ENCODE measurements around the gene SERPIND1. TPM values are rescaled to one million over a fixed set of nuclear protein-coding genes. Genes with fewer than 3 reads are reported as not detected.

Gene SERPIND1
- total RNA-seq, 2 donors from 2014 or later = 0.32 TPM; not detected in 1

GRCh38 chr22:20811171-20811570 lies 37.3 kb downstream of the SERPIND1 start:
- Histone ChIP-seq H3K27ac (no peak overlapping the region), H3K4me3 (no peak overlapping the region), H3K27me3 (no peaks in the 10 kb centered on the region), H3K36me3 (no peaks in the 10 kb centered on the region), H3K9me3 (no peaks in the 10 kb centered on the region), H3K9ac (ENCODE audit: low read depth in 2 of 2, low read length in 2 of 2) (no peak overlapping the region), H3K4me1 (no peaks in the 10 kb centered on the region)
- intact Hi-C loops (cut with DNase I) = no loop called here
- no peak for DNase-seq
- TF ChIP-seq CTCF (IDR thresholded peaks at IDR 0.05) = no peak

DNA sequence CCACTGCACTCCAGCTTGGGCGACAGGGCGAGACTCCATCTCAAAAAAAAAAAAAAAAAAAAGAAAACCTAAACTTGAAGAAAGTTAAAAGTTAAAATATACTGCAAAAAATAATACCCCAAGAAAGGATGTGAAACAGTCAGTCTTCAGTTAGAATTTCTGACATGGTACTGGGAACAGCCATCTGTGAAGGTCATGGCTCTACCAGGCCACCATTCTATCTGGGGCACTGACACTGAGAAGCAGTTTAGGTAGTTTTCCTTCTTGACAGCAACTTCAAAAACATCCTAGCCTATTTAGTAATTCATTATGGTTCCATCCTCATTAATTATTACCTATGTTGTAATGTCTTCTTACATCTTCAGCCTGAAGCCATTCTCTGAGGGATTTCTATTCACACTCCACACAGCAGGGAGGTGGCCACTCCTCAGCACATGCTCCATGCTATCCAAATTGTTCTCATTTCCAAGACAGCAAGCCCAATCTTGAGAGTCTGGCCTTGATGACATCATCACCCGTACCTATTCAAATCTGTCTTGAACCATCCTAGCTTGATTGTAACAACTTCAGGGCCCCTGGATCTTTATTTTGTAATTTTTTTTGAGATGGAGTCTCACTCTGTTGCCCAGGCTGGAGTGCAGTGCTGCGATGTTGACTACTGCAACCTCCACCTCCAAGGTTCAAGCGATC lies 38.2 kb downstream of the SERPIND1 start:
- Histone ChIP-seq H3K4me3 (no peak overlapping the region), H3K9ac (ENCODE audit: low read depth in 2 of 2, low read length in 2 of 2) (no peak overlapping the region), H3K27ac (no peak overlapping the region), H3K36me3 (no peaks in the 10 kb centered on the region), H3K27me3 (no peaks in the 10 kb centered on the region), H3K9me3 (no peaks in the 10 kb centered on the region), H3K4me1 (no peaks in the 10 kb centered on the region)
- no peak for DNase-seq
- no peak for TF ChIP-seq CTCF (IDR thresholded peaks at IDR 0.05)
- intact Hi-C loops (cut with DNase I) = no loop called here

DNA sequence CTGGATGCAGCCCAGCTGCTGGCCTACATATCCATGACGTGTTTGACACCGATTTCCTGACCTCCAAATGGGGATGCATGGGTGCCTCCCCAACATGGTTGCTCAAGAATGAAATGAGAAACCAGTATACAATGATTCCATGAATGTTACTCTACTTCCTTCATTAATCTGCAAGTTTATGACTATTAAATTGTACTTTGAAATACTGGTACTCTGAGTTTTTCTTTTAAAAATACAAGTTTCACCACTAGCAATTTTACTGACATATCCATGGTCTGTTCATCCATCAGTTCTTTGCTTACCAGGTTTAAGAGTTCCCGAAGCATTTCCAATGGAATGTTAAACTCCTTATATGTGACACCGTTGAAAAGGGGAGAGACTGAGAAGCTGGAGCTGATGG lies 39.1 kb downstream of the SERPIND1 start:
- intact Hi-C loops (cut with DNase I) = no loop called here
- H3K9ac ChIP-seq (ENCODE audit: low read depth in 2 of 2, low read length in 2 of 2) = no peak overlapping the region
- H3K27me3 ChIP-seq = no peaks in the 10 kb centered on the region
- no peaks in the 10 kb centered on the region for H3K9me3 ChIP-seq
- H3K27ac ChIP-seq = no peak overlapping the region
- no peak overlapping the region for H3K4me3 ChIP-seq
- TF ChIP-seq CTCF (IDR thresholded peaks at IDR 0.05) = no peak
- H3K36me3 ChIP-seq = no peaks in the 10 kb centered on the region
- DNase-seq = no peak
- no peaks in the 10 kb centered on the region for H3K4me1 ChIP-seq

DNA sequence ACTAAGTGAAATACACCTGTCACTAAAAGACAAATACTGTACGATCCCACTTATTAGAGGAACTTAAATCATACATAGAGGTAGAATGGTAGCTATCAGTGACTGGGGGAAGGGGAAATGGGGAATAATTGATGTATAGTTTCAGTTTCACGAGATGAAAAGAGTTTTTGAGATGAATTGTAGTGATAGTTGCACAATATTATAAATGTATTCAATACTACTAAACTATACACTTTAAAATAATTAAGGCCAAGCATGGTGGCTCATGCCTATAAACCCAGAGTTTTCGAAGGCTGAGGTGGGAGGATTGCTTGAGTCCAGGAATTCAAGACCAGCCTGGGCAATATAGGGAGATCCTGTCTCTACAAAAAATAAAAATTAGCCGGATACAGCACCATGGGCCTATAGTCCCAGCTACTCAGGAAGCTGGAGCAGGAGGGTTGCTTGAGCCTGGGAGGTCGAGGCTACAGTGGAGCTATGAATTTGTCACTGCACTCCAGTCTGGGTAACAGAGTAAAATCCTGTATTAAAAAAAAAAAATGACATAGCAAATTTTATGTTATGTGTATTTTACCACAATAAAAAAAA lies 40.4 kb downstream of the SERPIND1 start:
- no peaks in the 10 kb centered on the region for H3K9me3 ChIP-seq
- H3K4me1 ChIP-seq = no peaks in the 10 kb centered on the region
- DNase-seq = no peak
- no peaks in the 10 kb centered on the region for H3K36me3 ChIP-seq
- TF ChIP-seq CTCF (IDR thresholded peaks at IDR 0.05) = no peak
- no peak overlapping the region for H3K4me3 ChIP-seq
- no peak overlapping the region for H3K27ac ChIP-seq
- intact Hi-C loops (cut with DNase I) = no loop called here
- H3K9ac ChIP-seq (ENCODE audit: low read depth in 2 of 2, low read length in 2 of 2) = no peak overlapping the region
- no peaks in the 10 kb centered on the region for H3K27me3 ChIP-seq

DNA sequence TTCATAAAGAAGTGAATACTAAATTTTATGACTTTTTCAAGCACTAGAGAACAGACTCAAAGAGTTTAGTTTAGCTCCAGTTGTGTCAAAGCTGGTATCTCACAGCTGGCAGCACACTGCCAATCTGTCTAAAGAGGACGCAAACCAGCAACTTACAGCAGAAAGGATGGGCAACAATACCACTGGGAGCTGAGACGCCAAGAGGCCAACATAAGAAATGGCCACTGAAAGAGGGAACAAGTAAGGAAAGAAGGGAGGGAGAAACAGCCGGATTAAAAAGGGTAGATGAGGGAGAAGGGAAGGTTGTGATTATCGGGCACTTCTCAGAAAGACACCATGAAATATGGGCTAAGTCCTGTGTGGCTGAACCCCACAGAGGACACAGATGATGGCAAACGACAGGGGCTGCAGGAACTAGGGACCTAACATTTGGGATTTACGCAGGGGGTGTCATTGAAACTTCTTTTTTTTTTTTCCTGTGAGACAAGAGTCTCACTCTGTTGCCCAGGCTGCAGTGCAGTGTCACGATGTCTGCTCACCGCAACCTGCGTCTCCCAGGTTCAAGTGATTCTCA lies 41.7 kb downstream of the SERPIND1 start:
- no peak for DNase-seq
- intact Hi-C loops (cut with DNase I) = no loop called here
- TF ChIP-seq CTCF (IDR thresholded peaks at IDR 0.05) = no peak

More for the DNA sequence above, 41.7 kb downstream of the SERPIND1 start:
- Histone ChIP-seq H3K27me3 (no peaks in the 10 kb centered on the region), H3K36me3 (no peaks in the 10 kb centered on the region), H3K9ac (ENCODE audit: low read depth in 2 of 2, low read length in 2 of 2) (no peak overlapping the region), H3K4me3 (no peak overlapping the region), H3K9me3 (no peaks in the 10 kb centered on the region), H3K27ac (no peak overlapping the region), H3K4me1 (no peaks in the 10 kb centered on the region)

All from colonic mucosa (tissue), 4 donors.